GM19023 (cell line): Measurements from ENCODE around the gene RAB13.

Experiments used
- ATAC-seq: cut with Tn5 transposase; IDR thresholded peaks from one replicate; pipeline ENCODE4 v1.9.1; 2021; ENCODE audit warnings: mild to moderate bottlenecking, moderate library complexity; ENCODE audit not compliant: unreplicated experiment

Gene RAB13

DNA sequence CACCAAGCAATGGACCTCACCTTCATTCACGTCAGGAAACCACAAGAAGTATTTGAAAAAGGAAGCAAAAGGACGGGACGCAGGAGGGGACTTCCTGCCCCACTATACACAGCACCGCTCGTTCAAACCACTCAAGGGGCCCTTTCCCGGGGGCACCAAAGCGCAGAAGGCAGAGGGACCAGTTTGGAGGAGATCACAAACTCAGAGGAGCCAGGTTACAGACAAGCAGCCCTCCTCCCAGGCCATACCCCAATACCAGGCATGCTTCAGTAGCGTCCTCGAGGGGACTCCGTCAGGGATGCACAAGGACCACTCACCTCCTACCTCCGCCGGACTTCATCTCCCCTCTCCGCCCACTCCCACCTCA is 28.4 kb downstream of the RAB13 start:
- peak; percentile 5 for ATAC-seq

DNA sequence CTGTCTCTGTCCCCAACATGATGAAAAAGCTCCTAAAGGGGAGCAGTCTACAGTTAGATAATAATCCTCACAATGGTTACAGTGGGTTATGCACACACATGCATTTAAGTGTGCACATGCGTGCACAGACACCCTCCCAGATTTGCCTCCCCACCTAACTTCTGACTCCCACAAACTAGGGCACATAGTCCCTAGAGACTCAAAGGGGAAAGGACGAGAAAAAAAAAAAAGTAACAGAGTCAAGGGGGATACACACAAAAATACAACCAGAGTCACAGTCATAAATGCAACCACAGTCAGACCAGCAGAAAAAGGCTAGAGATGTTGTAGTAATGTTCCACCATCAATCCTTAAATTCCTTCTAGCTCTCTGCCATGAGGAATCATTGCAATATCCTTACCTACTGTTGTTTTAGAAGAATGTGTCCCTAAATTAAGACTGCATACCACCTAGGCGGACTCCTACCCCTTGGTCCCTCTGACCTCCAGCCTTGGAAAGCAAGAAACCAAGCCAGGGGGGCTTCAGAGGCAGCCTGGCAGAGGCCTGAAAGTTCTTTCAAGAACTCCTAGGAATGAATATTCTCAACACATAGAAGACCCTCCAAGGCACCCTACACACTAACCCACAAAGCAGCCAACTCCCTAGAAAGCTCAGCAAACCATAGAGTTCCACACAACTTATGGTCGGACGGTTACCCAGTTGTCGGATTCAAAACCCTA is 29.0 kb downstream of the RAB13 start:
- ATAC-seq, result no peak

DNA sequence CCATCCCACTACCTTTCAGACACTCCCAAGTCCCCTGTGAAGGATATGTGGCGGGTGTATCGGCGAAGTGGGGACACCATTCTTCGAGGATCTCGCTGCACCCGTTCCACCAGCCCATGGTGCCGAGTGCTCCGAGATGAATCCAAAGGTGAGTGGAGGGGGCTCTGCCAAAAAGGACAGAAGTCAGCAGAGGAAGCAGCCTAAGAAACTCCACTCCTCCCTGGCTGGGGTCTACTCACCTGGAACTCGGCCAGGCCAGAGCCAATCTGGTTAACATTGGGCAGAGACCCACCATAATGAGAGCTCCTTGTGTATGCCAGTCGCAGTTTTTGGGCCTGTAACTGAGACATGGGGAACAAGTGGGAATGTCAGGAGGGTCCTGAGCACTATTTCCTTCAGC is 31.3 kb downstream of the RAB13 start:
- no peak for ATAC-seq

DNA sequence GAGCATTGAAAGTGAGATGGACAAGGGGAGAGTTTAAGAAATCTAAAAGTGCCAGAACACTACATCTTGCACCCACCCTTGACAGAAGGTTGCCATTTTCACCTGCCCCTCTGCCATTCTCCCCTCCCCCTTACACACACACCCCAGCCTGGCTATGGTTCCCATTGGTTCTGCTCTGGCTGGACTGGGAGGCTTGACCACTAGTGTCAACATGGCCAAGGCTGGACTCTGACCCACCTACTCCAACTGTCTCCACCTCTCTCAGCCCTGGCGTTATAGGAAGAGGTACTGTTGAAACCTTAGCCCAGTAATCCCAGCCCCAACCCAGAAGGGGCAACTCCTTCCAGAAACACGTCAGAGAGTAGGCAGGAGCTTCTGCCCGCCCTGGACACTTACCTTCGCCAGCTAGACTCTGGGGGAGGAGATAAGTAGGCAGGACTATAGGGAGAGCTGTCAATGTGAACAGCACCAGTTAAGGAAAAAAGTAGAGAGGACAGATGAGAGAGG is 32.2 kb downstream of the RAB13 start:
- no peak for ATAC-seq

DNA sequence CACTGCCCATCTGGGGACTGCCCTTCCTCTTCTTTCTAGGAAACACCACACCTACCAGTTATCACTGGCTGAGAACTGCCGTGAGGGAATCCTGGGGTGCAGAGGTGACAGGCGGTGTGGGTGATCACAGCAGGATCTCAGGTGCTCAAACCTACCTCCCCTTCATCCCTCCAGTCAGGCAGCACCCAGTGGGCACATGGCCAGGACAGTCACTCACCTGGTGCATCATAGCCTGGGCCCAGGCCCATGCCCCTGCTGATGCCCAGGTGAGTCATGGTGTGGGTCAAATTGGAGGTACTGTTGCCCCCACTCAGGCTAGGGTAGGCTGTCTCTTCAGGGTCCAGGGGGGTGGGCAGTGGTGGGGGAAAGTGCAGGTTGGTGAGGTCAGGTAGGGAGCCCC is 34.3 kb downstream of the RAB13 start:
- no peak for ATAC-seq

DNA sequence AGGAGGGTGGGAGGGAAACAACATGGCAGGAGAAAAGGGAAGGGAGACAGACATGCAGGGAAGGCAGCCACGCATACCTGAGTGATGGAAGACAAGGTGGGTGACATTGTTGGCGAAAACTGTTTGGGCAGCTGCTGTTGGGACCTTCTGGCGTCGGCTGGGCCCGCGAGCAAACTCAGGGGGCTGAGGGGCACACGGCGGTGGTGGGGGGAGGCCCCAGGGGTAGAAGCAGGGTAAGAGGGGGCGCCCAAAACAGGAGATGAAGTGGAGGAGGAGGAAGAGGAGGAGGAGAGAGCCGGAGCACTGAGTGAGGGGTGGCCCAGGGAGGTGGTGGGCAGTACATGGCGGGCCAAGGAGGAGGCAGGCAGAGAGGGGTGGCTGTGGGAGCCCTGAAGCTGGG is 35.0 kb downstream of the RAB13 start:
- no peak for ATAC-seq

DNA sequence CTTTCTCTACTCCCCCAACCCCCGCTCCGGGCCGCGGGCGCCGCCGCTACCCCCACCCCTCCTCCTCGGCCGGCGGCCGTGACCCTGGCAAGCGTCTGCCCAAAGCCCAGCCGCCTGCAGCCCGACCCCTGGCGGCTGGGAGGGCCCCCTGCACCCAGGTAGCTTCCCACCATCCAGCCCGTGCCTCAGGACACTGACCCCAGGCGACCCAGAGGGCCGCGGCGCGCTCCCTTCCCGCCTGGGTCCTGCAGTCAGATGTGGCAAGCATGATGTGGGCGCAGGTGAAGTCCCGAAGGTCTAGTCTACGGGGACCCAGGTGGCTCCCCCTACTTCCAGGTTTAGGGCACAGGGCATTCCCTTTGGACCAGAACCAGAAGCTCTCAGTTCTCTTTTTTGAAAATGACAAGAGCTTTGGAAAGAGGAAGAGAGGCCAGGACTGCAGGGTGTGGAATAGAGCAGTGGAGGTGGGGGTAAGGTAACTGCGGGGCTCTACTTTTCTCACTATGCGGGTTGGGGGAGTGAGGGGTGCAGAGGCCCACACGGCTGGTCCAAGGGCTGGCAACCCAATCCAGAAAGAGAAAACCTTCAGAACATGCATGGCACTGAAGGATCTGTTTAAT is 39.4 kb downstream of the RAB13 start, which contains the start of gene DENND4B:
Gene DENND4B, minus strand, starts transcription at position 97 of the 620 bp plus-strand sequence. CDS start 2,344 bp downstream, outside the sequence.
- peak; percentile 67 for ATAC-seq

DNA sequence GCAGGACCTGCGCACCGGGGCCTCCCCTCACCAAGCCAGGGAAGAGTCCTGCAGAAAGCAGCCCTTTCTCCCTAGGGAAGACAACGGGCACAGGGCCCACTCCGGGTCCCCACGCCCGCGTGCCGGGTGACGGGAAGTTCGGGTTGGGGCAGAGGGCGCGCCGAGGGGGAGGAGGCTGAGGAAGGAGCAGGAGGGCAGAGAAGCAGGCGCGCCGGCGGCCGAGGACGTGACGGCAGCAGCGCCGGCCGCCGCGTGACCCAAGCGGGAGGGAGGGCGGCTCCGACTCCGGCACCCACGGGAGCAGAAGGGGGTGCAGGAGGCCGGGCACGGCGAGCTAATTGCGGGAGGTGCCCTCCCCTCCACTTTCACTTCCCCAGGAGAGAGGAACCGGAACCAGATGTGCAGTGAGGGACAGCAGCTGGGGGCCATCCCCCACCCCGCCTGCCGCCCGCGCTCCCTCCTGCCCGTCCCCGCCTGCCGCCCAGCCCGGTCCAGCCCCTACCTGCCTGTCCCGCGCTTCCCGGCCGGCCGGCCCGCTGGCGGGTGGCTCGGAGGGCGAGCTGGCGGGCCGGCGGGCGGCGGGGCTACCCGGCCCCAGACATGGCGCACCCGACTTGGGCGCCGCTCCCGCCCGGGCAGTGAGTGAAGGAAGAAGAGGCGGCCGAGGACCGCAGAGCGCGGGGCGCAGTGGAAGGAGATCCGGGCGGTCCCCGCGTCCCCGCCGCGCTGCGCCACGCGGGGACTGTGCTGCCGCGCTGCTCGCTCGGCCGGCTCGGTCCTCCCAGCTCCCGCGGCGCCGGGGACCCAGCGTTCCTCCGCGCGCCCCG is 40.1 kb downstream of the RAB13 start:
- ATAC-seq, result peak; percentile 71

DNA sequence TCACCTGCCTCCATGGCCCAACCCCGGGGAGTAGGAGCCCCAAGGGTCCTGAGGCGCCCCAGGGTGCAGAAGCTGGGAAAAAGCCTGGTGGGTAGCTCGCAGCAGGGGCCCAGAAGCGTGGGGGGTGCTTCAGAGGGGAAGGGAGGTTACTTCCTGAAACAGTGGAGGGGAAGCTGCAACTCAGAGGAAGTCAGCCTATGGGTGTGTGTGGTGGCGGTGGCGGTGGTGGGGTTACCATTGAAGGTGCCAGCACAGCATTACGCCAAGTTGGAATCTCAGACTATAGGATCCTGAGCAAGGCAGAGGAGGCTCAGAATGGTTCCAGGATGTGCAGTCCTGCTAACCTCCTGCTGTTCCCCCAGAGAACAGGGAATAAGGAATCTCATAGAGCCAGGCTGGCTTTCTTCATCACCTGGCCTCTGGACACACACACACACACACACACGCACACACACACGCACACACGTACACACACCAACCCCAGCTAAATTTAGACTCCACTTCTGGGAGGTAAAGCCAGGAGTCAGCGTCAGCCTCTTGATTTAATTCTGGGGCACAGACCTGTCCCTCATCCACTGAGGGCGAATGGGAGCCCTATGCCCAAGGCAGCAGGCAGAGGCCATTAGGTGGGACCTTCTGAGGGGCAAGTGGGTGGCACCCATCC is 40.9 kb downstream of the RAB13 start:
- peak; percentile 8 for ATAC-seq

DNA sequence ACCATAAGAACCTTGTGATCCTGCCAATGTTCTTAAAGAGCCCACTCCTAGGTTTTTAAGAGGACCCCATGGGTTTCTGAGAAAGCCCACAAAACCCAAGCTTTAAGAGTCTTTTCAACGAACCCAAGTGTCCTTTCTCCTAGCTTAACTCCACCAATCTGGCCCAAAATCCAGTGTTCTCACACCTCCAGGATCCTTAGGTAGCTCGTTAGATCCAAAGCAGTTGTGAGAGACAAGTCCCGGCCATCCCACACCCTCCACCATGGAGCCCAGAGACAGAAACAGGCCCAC is 41.4 kb downstream of the RAB13 start:
- no peak for ATAC-seq

DNA sequence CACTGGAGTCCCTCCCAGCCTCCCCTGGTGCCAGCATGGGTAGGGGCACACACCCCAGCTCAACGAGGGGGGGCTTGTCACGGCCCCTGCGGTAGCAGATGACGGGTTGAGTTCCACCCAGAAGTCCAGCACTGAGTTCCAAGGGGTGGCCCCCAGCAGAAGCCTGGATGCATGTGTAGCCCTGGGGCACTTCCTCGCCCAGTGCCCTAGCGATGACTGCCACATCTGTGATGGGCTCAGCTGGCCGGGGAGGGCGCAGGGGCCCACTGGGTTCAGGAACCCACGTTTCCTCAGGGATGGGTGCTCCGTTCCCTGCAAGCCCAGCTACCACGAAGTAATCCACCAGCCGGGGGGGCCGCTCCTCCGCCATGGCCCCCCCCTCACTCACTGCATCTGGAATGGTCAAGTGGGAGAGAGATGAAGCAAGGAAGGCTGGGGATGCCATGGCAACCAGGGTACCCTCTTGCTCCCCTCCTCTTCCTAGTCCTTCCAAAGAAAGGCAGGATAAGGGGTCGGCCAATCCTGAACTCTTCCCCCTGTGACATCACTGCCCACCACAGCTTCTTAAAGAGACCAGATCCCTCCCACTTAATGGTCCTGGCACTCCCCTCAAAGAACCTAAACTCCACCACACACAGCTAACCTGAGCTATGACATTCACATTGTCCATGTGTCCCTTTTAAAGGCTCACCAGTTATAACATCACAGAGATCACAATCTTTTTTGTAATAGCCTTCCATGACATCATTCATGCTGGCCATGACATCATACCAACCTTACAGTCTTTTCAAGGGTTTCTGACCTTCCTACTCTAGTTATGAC is 41.9 kb downstream of the RAB13 start:
- no peak for ATAC-seq

DNA sequence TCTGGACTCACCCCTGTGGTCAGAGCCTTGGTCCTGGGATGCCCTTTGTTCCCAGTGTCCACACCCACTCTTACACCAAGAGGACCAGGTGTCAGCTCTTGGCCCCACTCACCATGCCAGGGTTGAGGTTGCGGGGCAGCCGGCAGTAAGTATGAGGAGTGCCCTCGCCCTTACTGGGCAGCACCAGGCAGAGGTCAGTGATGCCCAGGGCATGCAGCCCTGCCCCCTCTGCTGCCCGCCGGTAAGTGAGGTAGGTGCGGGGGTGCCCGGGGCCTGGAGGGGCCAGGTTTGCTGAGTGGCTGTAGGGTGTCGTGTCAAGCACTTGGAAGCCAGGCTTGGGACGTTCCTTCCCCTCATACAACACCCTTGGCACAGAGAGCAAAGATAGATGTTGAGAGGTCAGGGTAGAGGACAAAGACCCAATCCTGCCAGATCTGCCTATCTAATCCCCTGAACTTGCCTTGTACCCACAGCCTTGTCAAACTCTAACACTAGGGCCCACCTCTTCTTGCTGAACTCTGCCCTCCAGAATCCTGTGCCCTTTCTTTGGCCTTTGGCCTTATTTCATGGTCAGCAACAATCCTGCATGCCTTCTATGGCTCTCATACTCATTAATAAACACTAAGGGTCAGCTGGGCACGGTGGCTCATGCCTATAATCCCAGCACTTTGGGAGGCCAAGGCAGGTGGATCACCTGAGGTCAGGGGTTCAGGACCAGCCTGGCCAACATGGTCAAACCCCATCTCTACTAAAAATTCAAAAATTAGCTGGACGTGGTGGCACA is 43.2 kb downstream of the RAB13 start:
- ATAC-seq, result no peak

DNA sequence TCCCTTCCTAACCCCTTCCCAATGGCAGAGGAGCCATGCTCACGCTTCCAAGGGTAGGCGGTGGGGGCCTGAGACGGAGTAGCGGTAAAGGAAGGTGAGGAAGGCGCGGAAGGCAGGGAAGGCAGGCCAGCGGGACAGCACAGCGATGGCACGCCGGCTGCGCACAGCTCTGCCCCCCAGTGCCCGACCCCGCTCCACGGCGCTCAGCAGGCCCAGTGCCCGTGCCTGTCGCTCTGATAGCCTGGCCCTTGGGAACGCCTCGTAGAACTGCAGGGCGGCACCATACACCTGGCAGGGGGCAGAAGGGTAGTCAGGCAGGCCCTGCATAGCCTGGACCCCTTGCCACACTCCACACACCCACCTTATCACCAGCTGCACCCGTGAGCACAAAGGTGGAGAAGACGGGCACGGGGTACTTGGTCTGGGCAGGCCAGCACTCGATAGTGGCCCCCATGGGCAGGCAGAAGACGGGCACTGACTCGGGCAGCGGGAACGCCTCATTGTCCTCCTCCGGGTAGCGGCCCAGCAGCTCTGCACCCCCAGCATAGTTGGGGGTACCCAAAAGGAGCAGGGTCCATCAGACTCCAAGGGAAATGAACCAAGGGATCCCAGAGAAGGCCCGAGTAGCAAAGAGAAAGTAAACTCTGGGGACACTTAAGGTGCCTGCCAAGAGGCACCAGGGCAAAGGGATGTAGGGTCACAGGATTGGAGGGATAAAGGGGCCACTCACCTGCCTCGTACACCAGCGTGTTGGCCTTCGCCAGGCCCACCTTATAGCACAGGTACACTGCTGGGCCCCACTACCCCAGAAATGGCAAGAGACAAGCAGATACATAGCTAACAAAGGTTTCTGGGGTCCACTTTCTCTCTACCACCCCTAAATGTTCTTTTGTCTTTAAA is 44.1 kb downstream of the RAB13 start:
- ATAC-seq, result no peak

DNA sequence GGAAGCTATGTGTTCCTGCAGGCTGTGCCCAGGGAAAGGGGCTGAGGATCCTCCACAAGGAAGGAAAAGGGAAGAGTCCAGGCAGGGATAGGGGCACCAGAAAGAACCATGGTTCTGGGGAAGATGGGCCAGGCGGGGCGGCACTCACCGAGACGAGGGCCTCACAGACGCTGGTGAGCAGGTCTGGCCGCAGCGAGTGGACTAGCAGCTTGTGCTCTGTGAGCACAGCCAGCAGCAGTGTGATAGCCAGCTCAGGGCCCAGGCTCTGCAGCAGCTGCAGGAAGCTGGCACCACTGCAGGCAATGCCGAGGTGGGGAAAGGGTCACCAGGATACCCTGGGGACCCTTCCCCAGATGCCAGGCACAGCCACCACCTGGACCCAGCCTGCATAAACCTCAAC is 45.4 kb downstream of the RAB13 start:
- no peak for ATAC-seq

DNA sequence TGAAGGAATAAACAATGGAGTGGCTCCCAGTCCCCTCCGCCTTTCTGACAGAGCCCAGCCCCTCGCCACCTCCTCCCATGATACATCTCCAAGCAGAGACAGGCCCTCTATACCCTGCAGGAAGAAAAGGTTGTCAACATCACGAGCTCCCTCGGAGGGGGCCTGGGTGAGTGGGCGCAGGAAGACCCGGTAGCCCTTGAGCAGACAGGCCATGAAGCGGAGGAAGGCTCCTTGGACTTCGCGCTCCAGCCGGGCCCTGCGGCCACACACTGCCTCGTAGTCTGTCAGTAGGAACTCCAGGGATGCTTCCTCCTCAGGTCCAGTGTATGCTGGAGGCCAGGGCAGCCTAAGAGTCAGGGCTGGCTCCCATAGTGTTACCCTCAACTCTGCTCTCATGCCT is 46.7 kb downstream of the RAB13 start:
- no peak for ATAC-seq

DNA sequence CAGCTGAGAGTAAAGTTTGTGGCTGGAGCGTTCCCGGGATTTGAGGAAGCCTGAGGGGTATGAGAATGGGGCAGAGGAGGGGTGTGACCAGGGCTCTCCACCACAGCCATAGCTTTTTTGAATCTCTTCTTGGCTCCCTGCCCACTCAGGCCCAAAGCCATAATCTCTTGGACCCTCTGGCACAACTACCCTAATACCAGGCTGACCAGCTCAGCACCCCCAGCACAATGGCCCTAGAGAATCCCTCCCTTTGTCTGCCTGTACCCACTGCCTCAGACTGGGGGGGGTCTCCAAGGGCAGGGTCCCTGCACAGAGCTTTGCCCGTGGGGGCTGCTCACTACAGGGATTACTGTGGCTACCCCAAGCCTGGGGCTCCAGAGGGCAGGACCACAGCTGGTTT is 47.1 kb downstream of the RAB13 start:
- ATAC-seq, result no peak

DNA sequence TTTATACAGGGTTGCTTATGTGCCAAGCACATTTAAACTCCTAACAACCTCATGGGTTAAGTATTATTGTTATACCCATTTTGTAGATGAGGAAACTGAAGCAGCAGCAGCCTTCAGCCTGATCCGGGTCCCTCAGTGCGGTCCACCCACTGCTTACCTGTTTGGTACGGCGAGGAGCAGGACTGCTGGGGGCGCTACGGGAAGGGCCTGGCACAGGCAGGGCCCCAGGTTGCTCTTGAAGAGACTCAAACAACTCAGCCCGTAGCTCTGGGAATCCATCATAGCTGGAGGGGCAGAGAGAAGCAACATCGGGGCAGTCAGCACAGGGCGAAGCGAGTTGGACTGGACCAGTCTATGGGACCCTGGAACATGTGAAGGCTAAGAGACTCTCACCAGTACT is 48.8 kb downstream of the RAB13 start:
- ATAC-seq, result no peak

DNA sequence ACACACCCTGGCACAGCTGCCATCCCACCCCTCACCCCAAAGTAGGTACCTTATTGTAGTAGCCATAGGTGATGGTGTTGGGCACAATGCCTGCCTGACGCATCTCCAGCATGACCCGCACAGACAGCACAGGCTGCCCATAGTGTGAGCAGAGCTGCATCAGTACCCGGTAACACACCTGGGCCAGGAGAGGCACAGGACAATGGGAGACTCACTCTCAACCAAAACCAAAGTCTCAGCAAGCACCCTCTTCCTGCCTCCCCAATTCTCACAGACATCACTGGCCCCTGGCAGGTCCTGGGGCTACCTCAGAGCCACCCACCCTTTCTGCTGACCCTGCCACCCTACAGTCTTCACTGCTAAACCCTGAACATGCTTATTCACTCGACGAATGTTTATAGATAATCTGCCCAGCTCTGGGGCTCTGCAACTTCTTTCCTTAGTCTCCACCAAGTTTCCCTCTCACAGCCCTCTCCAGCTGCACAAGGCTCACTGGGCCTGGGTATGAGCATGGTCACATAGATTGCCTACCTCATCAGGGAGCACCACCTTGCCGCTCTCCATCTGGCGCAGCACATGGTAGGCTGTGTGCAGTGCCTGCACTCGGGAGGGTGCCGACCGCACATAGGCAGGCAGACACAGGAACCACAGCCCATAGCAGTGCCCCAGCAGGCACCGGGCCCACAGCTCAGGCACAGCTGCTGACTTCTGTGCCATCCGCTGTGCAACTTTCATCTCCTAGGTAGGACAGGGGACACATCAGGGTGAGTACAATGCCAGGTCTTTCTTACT is 49.9 kb downstream of the RAB13 start:
- no peak for ATAC-seq
